Sigmoid colon (tissue), 4 donors: ENCODE measurements around the gene CCL28.

ENCODE experiments used
- POLR2A ChIP-seq, 2 donors: fragments of 450-650 bp; IDR thresholded peaks; one replicate each; pipeline ENCODE4 v1.6.1; 2016; ENCODE audit warnings: antibody characterized with exemption in 2 of 2, mild to moderate bottlenecking in 2 of 2, moderate library complexity in 2 of 2
- POLR2AphosphoS5 ChIP-seq, 4 donors: sonication (generic); formaldehyde crosslinking; IDR thresholded peaks; one replicate each; pipeline ENCODE4 v1.6.1; 2017; ENCODE audit warnings: antibody characterized with exemption in 4 of 4
- TF ChIP-seq, protein P1 (sequence below), 4 experiments: fragments of 450-650 bp in 3 of 4; fragments of 200-600 bp in 1 of 4; IDR thresholded peaks; one replicate each; pipeline ENCODE4 v1.5.1; 2016 to 2019; ENCODE audit warnings: antibody characterized with exemption in 4 of 4, mild to moderate bottlenecking in 3 of 4, moderate library complexity in 2 of 4

DNA sequence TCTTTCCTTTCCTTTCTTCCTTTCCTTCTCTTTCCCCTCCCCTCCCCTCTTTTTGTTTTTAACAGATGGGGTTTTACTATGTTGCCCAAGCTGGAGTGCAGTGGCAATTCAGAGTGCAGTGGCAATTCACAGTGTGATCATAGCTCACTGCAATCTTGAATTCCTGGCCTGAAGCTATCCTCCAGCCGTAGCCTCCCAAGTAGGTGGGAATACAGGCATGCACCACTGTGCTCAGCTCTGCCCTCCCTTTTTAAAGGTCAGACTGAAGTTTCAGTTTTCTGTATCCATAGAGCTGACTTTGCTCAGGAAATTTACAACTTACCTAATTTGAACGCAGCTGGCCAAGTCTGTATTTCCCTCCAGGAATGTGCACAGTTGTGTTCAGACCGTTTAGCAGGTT is 696 bp downstream of the CCL28 start:
- TF ChIP-seq, protein P1, sequence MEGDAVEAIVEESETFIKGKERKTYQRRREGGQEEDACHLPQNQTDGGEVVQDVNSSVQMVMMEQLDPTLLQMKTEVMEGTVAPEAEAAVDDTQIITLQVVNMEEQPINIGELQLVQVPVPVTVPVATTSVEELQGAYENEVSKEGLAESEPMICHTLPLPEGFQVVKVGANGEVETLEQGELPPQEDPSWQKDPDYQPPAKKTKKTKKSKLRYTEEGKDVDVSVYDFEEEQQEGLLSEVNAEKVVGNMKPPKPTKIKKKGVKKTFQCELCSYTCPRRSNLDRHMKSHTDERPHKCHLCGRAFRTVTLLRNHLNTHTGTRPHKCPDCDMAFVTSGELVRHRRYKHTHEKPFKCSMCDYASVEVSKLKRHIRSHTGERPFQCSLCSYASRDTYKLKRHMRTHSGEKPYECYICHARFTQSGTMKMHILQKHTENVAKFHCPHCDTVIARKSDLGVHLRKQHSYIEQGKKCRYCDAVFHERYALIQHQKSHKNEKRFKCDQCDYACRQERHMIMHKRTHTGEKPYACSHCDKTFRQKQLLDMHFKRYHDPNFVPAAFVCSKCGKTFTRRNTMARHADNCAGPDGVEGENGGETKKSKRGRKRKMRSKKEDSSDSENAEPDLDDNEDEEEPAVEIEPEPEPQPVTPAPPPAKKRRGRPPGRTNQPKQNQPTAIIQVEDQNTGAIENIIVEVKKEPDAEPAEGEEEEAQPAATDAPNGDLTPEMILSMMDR (IDR thresholded peaks at IDR 0.05): no peak
- TF ChIP-seq POLR2A (IDR thresholded peaks at IDR 0.05) (no peak), POLR2AphosphoS5 (IDR thresholded peaks at IDR 0.05) (no peak)
